Neural progenitor cell (in vitro differentiated cells): ENCODE data around the gene CFAP20DC. TPM values are rescaled to one million over a fixed set of nuclear protein-coding genes. Genes with fewer than 3 reads are reported as not detected.

ENCODE experiments used
- DNase-seq: peaks from one replicate; pipeline ENCODE4 v3.0.0-alpha.2; 2016; ENCODE audit warnings: low spot score
- H2AFZ ChIP-seq: fragments of 200-600 bp; sonication (generic); replicated peaks from 2 replicates; pipeline ENCODE4 v1.6.1; 2016; ENCODE audit warnings: antibody characterized with exemption
- H3F3A ChIP-seq: fragments of 200-600 bp; sonication (generic); 2 replicates; pipeline ENCODE4 v1.6.1; 2016; ENCODE audit warnings: antibody characterized with exemption, low read depth
- H3K27ac ChIP-seq: fragments of 200-600 bp; sonication (generic); 2 replicates; pipeline ENCODE4 v1.5.1; 2016; ENCODE audit warnings: mild to moderate bottlenecking
- H3K27me3 ChIP-seq: fragments of 200-600 bp; sonication (generic); 2 replicates; pipeline ENCODE4 v1.6.1; 2016; ENCODE audit warnings: mild to moderate bottlenecking, moderate library complexity
- H3K36me3 ChIP-seq: fragments of 200-600 bp; sonication (generic); 2 replicates; pipeline ENCODE4 v1.5.1; 2016
- H3K4me1 ChIP-seq: fragments of 200-600 bp; sonication (generic); 2 replicates; pipeline ENCODE4 v1.6.1; 2016; ENCODE audit warnings: mixed run types
- H3K4me2 ChIP-seq: fragments of 200-600 bp; sonication (generic); 2 replicates; pipeline ENCODE4 v1.6.1; 2016
- H3K4me3 ChIP-seq: fragments of 200-600 bp; sonication (generic); 2 replicates; pipeline ENCODE4 v1.5.1; 2016
- H3K79me2 ChIP-seq: fragments of 200-600 bp; sonication (generic); 2 replicates; pipeline ENCODE4 v1.6.1; 2016; ENCODE audit warnings: low read depth
- H3K9ac ChIP-seq: fragments of 200-600 bp; sonication (generic); 2 replicates; pipeline ENCODE4 v1.6.1; 2016
- H3K9me3 ChIP-seq: fragments of 200-600 bp; sonication (generic); 2 replicates; pipeline ENCODE4 v1.5.1; 2016; ENCODE audit warnings: low read depth
- H4K20me1 ChIP-seq: fragments of 200-600 bp; sonication (generic); 2 replicates; pipeline ENCODE4 v1.6.1; 2016; ENCODE audit warnings: low read depth
- H3K27ac Mint-ChIP-seq: 3 replicates; pipeline ENCODE4 v1.8.0; 2021; ENCODE audit warnings: mixed read lengths
- H3K27me3 Mint-ChIP-seq: 2 replicates; pipeline ENCODE4 v1.8.0; 2022; ENCODE audit warnings: low read depth, mild to moderate bottlenecking, inconsistent platforms, moderate library complexity, mixed read lengths; ENCODE audit not compliant: insufficient read depth
- H3K36me3 Mint-ChIP-seq: 3 replicates; pipeline ENCODE4 v1.8.0; 2021; ENCODE audit warnings: mixed read lengths
- H3K4me1 Mint-ChIP-seq: 3 replicates; pipeline ENCODE4 v1.8.0; 2021; ENCODE audit warnings: mixed read lengths
- H3K4me3 Mint-ChIP-seq: 3 replicates; pipeline ENCODE4 v1.8.0; 2021; ENCODE audit warnings: mild to moderate bottlenecking, moderate library complexity, mixed read lengths
- H3K9me3 Mint-ChIP-seq: 3 replicates; pipeline ENCODE4 v1.8.0; 2020; ENCODE audit warnings: mixed read lengths
- CTCF ChIP-seq: fragments of 200-600 bp; sonication (generic); IDR thresholded peaks from 2 replicates; pipeline ENCODE4 v1.5.1; 2017; ENCODE audit warnings: antibody characterized with exemption, mild to moderate bottlenecking
- EZH2 ChIP-seq: fragments of 200-600 bp; sonication (generic); IDR thresholded peaks from 2 replicates; pipeline ENCODE4 v1.6.1; 2017; ENCODE audit warnings: antibody characterized with exemption, mild to moderate bottlenecking, moderate library complexity
- EZH2phosphoT487 ChIP-seq: fragments of 200-600 bp; sonication (generic); IDR thresholded peaks from 2 replicates; pipeline ENCODE4 v1.6.1; 2017; ENCODE audit warnings: antibody characterized with exemption
- total RNA-seq: library from RNA; depleted of rRNA; stranded (reverse); fragments of >200 nt; gene quantifications from 2 replicates; pipeline ENCODE4 v1.2.3, GENCODE V29; 2015; ENCODE audit warnings: low replicate concordance

CFAP20DC gene
- total RNA-seq, 1 donor from 2014 or later, result 14.0 TPM

DNA sequence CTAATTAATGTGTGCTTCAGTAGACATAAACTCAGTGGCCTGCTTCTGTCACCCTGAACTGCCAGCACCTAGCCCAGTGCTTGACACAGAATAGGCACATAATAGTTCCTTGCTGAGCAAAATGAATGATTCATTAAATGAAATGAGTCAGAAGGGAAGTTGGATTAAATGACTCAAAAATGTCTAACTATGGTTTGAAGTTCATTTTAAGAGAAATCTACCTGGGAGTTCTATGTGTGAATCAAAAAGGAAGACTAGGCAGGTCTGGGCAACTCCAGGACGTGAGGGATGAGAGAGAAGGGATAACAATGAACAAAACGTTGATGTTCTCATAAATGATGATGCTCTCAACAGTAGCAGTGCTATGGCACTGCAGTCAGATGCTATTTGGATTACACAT, 175.0 kb downstream of the CFAP20DC start:
- Histone ChIP-seq H4K20me1 (no peaks in the 10 kb centered on the region), H3K36me3 (no peaks in the 10 kb centered on the region), H3F3A (no peaks in the 10 kb centered on the region), H3K79me2 (no peaks in the 10 kb centered on the region), H2AFZ (no peak overlapping the region), H3K4me2 (no peak overlapping the region), H3K27me3 (no peaks in the 10 kb centered on the region), H3K4me1 (no peaks in the 10 kb centered on the region), H3K27ac (no peak overlapping the region), H3K4me3 (no peak overlapping the region), H3K9me3 (no peaks in the 10 kb centered on the region), H3K9ac (no peak overlapping the region)
- TF ChIP-seq EZH2 (no peak), EZH2phosphoT487 (no peak), CTCF (no peak)
- no peaks in the 10 kb centered on the region for H3K36me3 Mint-ChIP-seq
- no peaks in the 10 kb centered on the region for H3K27me3 Mint-ChIP-seq
- H3K9me3 Mint-ChIP-seq, result no peaks in the 10 kb centered on the region
- H3K27ac Mint-ChIP-seq, result no peak overlapping the region
- no peaks in the 10 kb centered on the region for H3K4me1 Mint-ChIP-seq
- no peak overlapping the region for H3K4me3 Mint-ChIP-seq
- DNase-seq, result no peak

DNA sequence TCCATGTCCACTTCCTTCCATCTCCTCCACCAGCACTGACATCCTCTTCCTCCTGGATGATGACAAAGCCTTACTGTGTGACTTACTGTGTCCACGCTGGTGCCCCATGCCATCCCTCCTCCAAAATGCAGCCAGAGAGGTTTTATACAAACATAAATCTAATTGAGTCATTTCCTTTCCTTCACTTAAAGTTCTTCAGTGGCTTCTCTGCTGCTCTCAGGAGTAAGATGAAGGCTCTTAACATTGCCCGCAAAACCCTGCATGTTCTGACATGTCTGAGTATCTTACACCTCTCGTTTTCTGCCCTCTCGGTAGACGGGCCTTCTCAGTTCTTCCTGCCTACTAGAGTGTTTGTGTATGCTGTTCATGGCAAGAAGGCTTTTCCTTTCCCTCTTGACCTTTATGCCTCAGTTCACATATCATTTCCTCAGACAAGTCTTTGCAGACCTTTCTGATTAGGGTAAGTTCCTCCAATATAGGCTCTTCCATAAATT, 175.5 kb downstream of the CFAP20DC start:
- Histone ChIP-seq H3K9me3 (no peaks in the 10 kb centered on the region), H3K27me3 (no peaks in the 10 kb centered on the region), H3F3A (no peaks in the 10 kb centered on the region), H4K20me1 (no peaks in the 10 kb centered on the region), H3K27ac (no peak overlapping the region), H3K4me1 (no peaks in the 10 kb centered on the region), H3K4me3 (no peak overlapping the region), H3K4me2 (no peak overlapping the region), H3K9ac (no peak overlapping the region), H2AFZ (no peak overlapping the region), H3K36me3 (no peaks in the 10 kb centered on the region), H3K79me2 (no peaks in the 10 kb centered on the region)
- Mint-ChIP-seq H3K27ac (no peak overlapping the region), H3K27me3 (no peaks in the 10 kb centered on the region), H3K9me3 (no peaks in the 10 kb centered on the region), H3K4me1 (no peaks in the 10 kb centered on the region), H3K36me3 (no peaks in the 10 kb centered on the region), H3K4me3 (no peak overlapping the region)
- no peak for DNase-seq
- TF ChIP-seq EZH2 (no peak), EZH2phosphoT487 (no peak), CTCF (no peak)

- Mint-ChIP-seq H3K4me3 (no peak overlapping the region), H3K27ac (no peak overlapping the region), H3K27me3 (no peaks in the 10 kb centered on the region), H3K36me3 (no peaks in the 10 kb centered on the region), H3K4me1 (no peaks in the 10 kb centered on the region), H3K9me3 (no peaks in the 10 kb centered on the region)
- Histone ChIP-seq H3K4me1 (no peaks in the 10 kb centered on the region), H3F3A (no peaks in the 10 kb centered on the region), H3K4me2 (no peak overlapping the region), H3K4me3 (no peak overlapping the region), H3K36me3 (no peaks in the 10 kb centered on the region), H3K27ac (no peak overlapping the region), H2AFZ (no peak overlapping the region), H3K79me2 (no peaks in the 10 kb centered on the region), H3K9me3 (no peaks in the 10 kb centered on the region), H4K20me1 (no peaks in the 10 kb centered on the region), H3K27me3 (no peaks in the 10 kb centered on the region), H3K9ac (no peak overlapping the region)
- no peak for TF ChIP-seq CTCF
- TF ChIP-seq EZH2, result no peak
- TF ChIP-seq EZH2phosphoT487, result no peak
- no peak for DNase-seq
Observed at GRCh38 chr3:58868097-58868779, 181.6 kb downstream of the CFAP20DC start.
